Stimulated activated CD4-positive, alpha-beta T cell treated with anti-CD3 and anti-CD28 coated beads, TNF-alpha, amount 100 ng/mL, for 1 hour (primary cell): Measurements from ENCODE around the gene KCNK7.

Experiments used
- DNase-seq, 3 donors: peaks; one replicate each; pipeline ENCODE4 v3.0.0-alpha.2; 2020; ENCODE audit warnings: low read depth in 3 of 3, low spot score in 1 of 3

The KCNK7 gene

GRCh38 chr11:65558930-65559509 is 36.6 kb downstream of the KCNK7 start:
- no peak for DNase-seq

GRCh38 chr11:65558002-65558929 is 37.3 kb downstream of the KCNK7 start, which contains the start of gene LTBP3:
Gene LTBP3, minus strand, starts transcription at chr11:65558359. Its CDS starts 400 bp downstream, at chr11:65557959.
- DNase-seq = no peak

- DNase-seq = no peak
Observed at GRCh38 chr11:65557280-65558001, 38.2 kb downstream of the KCNK7 start.

- no peak for DNase-seq
Observed at GRCh38 chr11:65556470-65557279, 38.9 kb downstream of the KCNK7 start.

GRCh38 chr11:65555693-65556231 is 39.8 kb downstream of the KCNK7 start:
- DNase-seq = no peak

GRCh38 chr11:65554842-65555430 is 40.7 kb downstream of the KCNK7 start:
- DNase-seq = no peak

- no peak for DNase-seq
Observed at GRCh38 chr11:65554057-65554818, 41.4 kb downstream of the KCNK7 start.

- DNase-seq = peak in 1 of 3 donors; percentile 59
Observed at GRCh38 chr11:65553301-65554001, 42.1 kb downstream of the KCNK7 start.

- DNase-seq = no peak
Observed at GRCh38 chr11:65552388-65552951, 43.1 kb downstream of the KCNK7 start.

GRCh38 chr11:65551572-65552387 is 43.8 kb downstream of the KCNK7 start:
- DNase-seq = no peak

GRCh38 chr11:65549096-65549495 is 46.5 kb downstream of the KCNK7 start:
- no peak for DNase-seq

GRCh38 chr11:65548395-65548794 is 47.2 kb downstream of the KCNK7 start:
- no peak for DNase-seq

- no peak for DNase-seq
Observed at GRCh38 chr11:65547446-65548125, 48.0 kb downstream of the KCNK7 start.

- peak; percentile 97 to 100 (median 99) for DNase-seq
Observed at GRCh38 chr11:65546217-65546958, 49.2 kb downstream of the KCNK7 start.

- no peak for DNase-seq
Observed at GRCh38 chr11:65545853-65546216, 49.8 kb downstream of the KCNK7 start.
